Esophagus muscularis mucosa (tissue), 4 donors: ENCODE measurements around the gene DENND2D. TPM values are rescaled to one million over a fixed set of nuclear protein-coding genes. Genes with fewer than 3 reads are reported as not detected.
A peak's percentile ranks its signal among the peaks of the same experiment; 100 is the strongest.

Experiments
- DNase-seq: peaks from one replicate; pipeline ENCODE4 v3.0.0-alpha.2; 2017; ENCODE audit errors: extremely low spot score
- H3K27ac ChIP-seq, 4 donors: fragments of 200-600 bp; sonication (generic); replicated peaks in 1 of 4; 1 replicate in 3 of 4; 2 replicates in 1 of 4; pipeline ENCODE4 v1.5.1; 2016 to 2019; ENCODE audit warnings: mild to moderate bottlenecking in 1 of 4
- H3K27me3 ChIP-seq, 4 donors: fragments of 200-600 bp; sonication (generic); one replicate each; pipeline versions ENCODE4 v1.5.1 to v1.6.0; 2016 to 2019
- H3K36me3 ChIP-seq, 4 donors: fragments of 200-600 bp; sonication (generic); one replicate each; pipeline ENCODE4 v1.5.1; 2016 to 2019
- H3K4me1 ChIP-seq, 4 donors: fragments of 200-600 bp; sonication (generic); one replicate each; pipeline ENCODE4 v1.5.1; 2016 to 2019
- H3K4me3 ChIP-seq, 4 donors: fragments of 200-600 bp; sonication (generic); 1 replicate in 2 of 4; 2 replicates in 2 of 4; pipeline ENCODE4 v1.5.1; 2016 to 2019; ENCODE audit warnings: mild to moderate bottlenecking in 4 of 4, moderate library complexity in 1 of 4
- H3K9me3 ChIP-seq, 4 donors: fragments of 200-600 bp; sonication (generic); 1 replicate in 3 of 4; 2 replicates in 1 of 4; pipeline ENCODE4 v1.5.1; 2016 to 2019
- CTCF ChIP-seq, 3 experiments: fragments of 200-600 bp in 2 of 3; fragments of 450-650 bp in 1 of 3; sonication (generic) in 2 of 3; IDR thresholded peaks; one replicate each; pipeline ENCODE4 v1.5.1; 2017 to 2019; ENCODE audit warnings: antibody characterized with exemption in 3 of 3, mild to moderate bottlenecking in 2 of 3, moderate library complexity in 1 of 3
- EP300 ChIP-seq: sonication (generic); formaldehyde crosslinking; IDR thresholded peaks from one replicate; pipeline ENCODE4 v1.6.1; 2017; ENCODE audit warnings: antibody characterized with exemption
- POLR2A ChIP-seq: fragments of 450-650 bp; IDR thresholded peaks from one replicate; pipeline ENCODE4 v1.6.1; 2017; ENCODE audit warnings: antibody characterized with exemption, moderate library complexity, mild to moderate bottlenecking, low read depth
- POLR2AphosphoS5 ChIP-seq, 2 donors: sonication (generic); formaldehyde crosslinking; IDR thresholded peaks; one replicate each; pipeline ENCODE4 v1.6.1; 2017; ENCODE audit warnings: antibody characterized with exemption in 2 of 2
- WGBS: methylation state at CpG from one replicate; pipeline ENCODE4 v1.1.5; 2018; 5-methylcytosine and 5-hydroxymethylcytosine counted together
- intact Hi-C: fragments of 100-400 bp; cut with DNase I; formaldehyde crosslinking; loops from one replicate; pipeline ENCODE4 v1.15.1; 2023
- total RNA-seq, 4 donors: library from RNA; depleted of rRNA; stranded (reverse); fragments of >200 nt; gene quantifications; one replicate each; pipeline versions ENCODE4 v1.1.0 to v1.2.1, GENCODE V29; 2016

The DENND2D gene
- total RNA-seq, 4 donors from 2014 or later = 4.0 to 13.8 (median 5.2) TPM

GRCh38 chr1:111241797-111242196, 41.4 kb upstream of the DENND2D start:
- peak; percentile 31 for DNase-seq
- H3K27me3 ChIP-seq = no peaks in the 10 kb centered on the region
- H3K4me3 ChIP-seq = no peak overlapping the region
- TF ChIP-seq POLR2AphosphoS5 (IDR thresholded peaks at IDR 0.05) (no peak), POLR2A (no peak), EP300 (no peak), CTCF (IDR thresholded peaks at IDR 0.05) (no peak)
- H3K4me1 ChIP-seq = no peaks in the 10 kb centered on the region
- no peak overlapping the region for H3K27ac ChIP-seq
- 68% methylated on average over 2 of the region's 2 CpGs for WGBS
- intact Hi-C loops = no loop called here
- no peaks in the 10 kb centered on the region for H3K9me3 ChIP-seq
- H3K36me3 ChIP-seq = no peaks in the 10 kb centered on the region

GRCh38 chr1:111238056-111238795, 37.8 kb upstream of the DENND2D start:
- 90% methylated on average over 5 of the region's 5 CpGs for whole genome bisulfite sequencing
- intact Hi-C loops = no loop called here
- TF ChIP-seq POLR2AphosphoS5 (IDR thresholded peaks at IDR 0.05) (no peak), POLR2A (no peak), EP300 (no peak)

GRCh38 chr1:111236806-111237205, 36.4 kb upstream of the DENND2D start:
- no peak overlapping the region for H3K4me3 ChIP-seq
- no peak overlapping the region for H3K27ac ChIP-seq
- whole genome bisulfite sequencing = 85% methylated on average over 3 of the region's 3 CpGs
- no peak for DNase-seq
- peaks cover 0 to 8% (median 0%) of the 10 kb centered on the region in 4 donors for H3K27me3 ChIP-seq
- no peaks in the 10 kb centered on the region for H3K36me3 ChIP-seq
- H3K4me1 ChIP-seq = no peaks in the 10 kb centered on the region
- intact Hi-C loops = no loop called here
- H3K9me3 ChIP-seq = no peaks in the 10 kb centered on the region
- TF ChIP-seq POLR2AphosphoS5 (IDR thresholded peaks at IDR 0.05) (no peak), EP300 (no peak), POLR2A (no peak), CTCF (IDR thresholded peaks at IDR 0.05) (no peak)

More at GRCh38 chr1:111238056-111238795, 37.8 kb upstream of the DENND2D start:
- Histone ChIP-seq H3K9me3 (no peaks in the 10 kb centered on the region), H3K4me1 (no peaks in the 10 kb centered on the region), H3K27me3 (peaks cover 0 to 8% (median 0%) of the 10 kb centered on the region in 4 donors), H3K27ac (no peak overlapping the region), H3K4me3 (no peak overlapping the region), H3K36me3 (no peaks in the 10 kb centered on the region)
- no peak for DNase-seq

- 28% methylated on average over 1 of the region's 1 CpG for WGBS
- DNase-seq = no peak
- intact Hi-C loops = no loop called here
- Histone ChIP-seq H3K27ac (no peak overlapping the region), H3K4me1 (no peaks in the 10 kb centered on the region), H3K4me3 (no peak overlapping the region), H3K9me3 (no peaks in the 10 kb centered on the region), H3K27me3 (peaks cover 0 to 8% (median 0%) of the 10 kb centered on the region in 4 donors), H3K36me3 (no peaks in the 10 kb centered on the region)
- TF ChIP-seq EP300 = no peak
Measured at GRCh38 chr1:111236379-111236778, 35.9 kb upstream of the DENND2D start.

- 79% methylated on average over 3 of the region's 3 CpGs for WGBS
- peaks cover 0 to 8% (median 0%) of the 10 kb centered on the region in 4 donors for H3K27me3 ChIP-seq
- no peaks in the 10 kb centered on the region for H3K9me3 ChIP-seq
- no peaks in the 10 kb centered on the region for H3K4me1 ChIP-seq
- no peak overlapping the region for H3K4me3 ChIP-seq
- H3K27ac ChIP-seq = no peak overlapping the region
- intact Hi-C loops = no loop called here
- no peak for DNase-seq
- no peak for TF ChIP-seq CTCF (IDR thresholded peaks at IDR 0.05)
- no peak for TF ChIP-seq POLR2A
- no peak for TF ChIP-seq POLR2AphosphoS5 (IDR thresholded peaks at IDR 0.05)
- no peak for TF ChIP-seq EP300
- no peaks in the 10 kb centered on the region for H3K36me3 ChIP-seq
Measured at GRCh38 chr1:111234866-111235265, 34.4 kb upstream of the DENND2D start.
